ENCODE results near the gene BHLHA15. TPM values are rescaled to one million over a fixed set of nuclear protein-coding genes. Genes with fewer than 3 reads are reported as not detected.

BHLHA15 gene
- total RNA-seq (0.92 and 2.3 TPM in 2 replicates), polyA plus RNA-seq (0.39 TPM in 1 of 2 replicates, not detected in the other)

- peak within 1 kb of the TSS; percentile 29 for H3K4me3 ChIP-seq
- no peak within 1 kb of the TSS for H2AFZ ChIP-seq
- peak; percentile 71 for DNase-seq (ENCODE audit: low spot score)
- H3K4me2 ChIP-seq: peak within 1 kb of the TSS; percentile 96
- no peaks in the 10 kb centered on the region for H3K9me2 ChIP-seq (replicated peaks; ENCODE audit: insufficient read depth)
- WGBS (ENCODE audit: low lambda C conversion rate, missing lambda C conversion rate): 4% methylated on average over 14 of the region's 45 CpGs
- no peaks in the 10 kb centered on the region for H3K4me1 ChIP-seq (ENCODE audit: insufficient read depth)
- TF ChIP-seq CTCF (IDR thresholded peaks at IDR 0.05; ENCODE audit: poor library complexity): no peak
- TF ChIP-seq EZH2 (IDR thresholded peaks at IDR 0.05; ENCODE audit: borderline replicate concordance): no peak
- no peak for TF ChIP-seq EZH2phosphoT487 (IDR thresholded peaks at IDR 0.05; ENCODE audit: low read depth, severe bottlenecking, unreplicated experiment)
- H3K79me2 ChIP-seq: no peaks in the 10 kb centered on the region
- H4K20me1 ChIP-seq (ENCODE audit: insufficient read depth, poor library complexity, severe bottlenecking): no peaks in the 10 kb centered on the region
- H3K9me3 ChIP-seq (ENCODE audit: low read depth): no peaks in the 10 kb centered on the region
- no peaks in the 10 kb centered on the region for H3K36me3 ChIP-seq (replicated peaks; ENCODE audit: insufficient read depth, low read depth)
- H3K27me3 ChIP-seq: no peaks in the 10 kb centered on the region
- no peak within 1 kb of the TSS for H3K27ac ChIP-seq
Measured at GRCh38 chr7:98211221-98211675, at the start of gene BHLHA15. Gene BHLHA15 (plus strand): TSS chr7:98211439. CDS start chr7:98212310, 871 bp downstream.

GRCh38 chr7:98162758-98163157 lies 48.5 kb upstream of the BHLHA15 start:
- H4K20me1 ChIP-seq (ENCODE audit: insufficient read depth, poor library complexity, severe bottlenecking): no peaks in the 10 kb centered on the region
- H3K79me2 ChIP-seq: no peaks in the 10 kb centered on the region
- H3K27ac ChIP-seq: no peak overlapping the region
- WGBS (ENCODE audit: low lambda C conversion rate, missing lambda C conversion rate): 96% methylated on average over 3 of the region's 3 CpGs
- no peak overlapping the region for H3K4me2 ChIP-seq
- no peak for TF ChIP-seq EZH2 (IDR thresholded peaks at IDR 0.05; ENCODE audit: borderline replicate concordance)
- TF ChIP-seq EZH2phosphoT487 (IDR thresholded peaks at IDR 0.05; ENCODE audit: low read depth, severe bottlenecking, unreplicated experiment): no peak
- no peaks in the 10 kb centered on the region for H3K9me2 ChIP-seq (replicated peaks; ENCODE audit: insufficient read depth)
- H3K4me1 ChIP-seq (ENCODE audit: insufficient read depth): no peaks in the 10 kb centered on the region
- DNase-seq (ENCODE audit: low spot score): no peak
- no peaks in the 10 kb centered on the region for H3K36me3 ChIP-seq (replicated peaks; ENCODE audit: insufficient read depth, low read depth)
- no peak overlapping the region for H2AFZ ChIP-seq
- no peaks in the 10 kb centered on the region for H3K27me3 ChIP-seq
- H3K4me3 ChIP-seq: no peak overlapping the region
- H3K9me3 ChIP-seq (ENCODE audit: low read depth): no peaks in the 10 kb centered on the region

GRCh38 chr7:98163269-98163668 lies 48.0 kb upstream of the BHLHA15 start:
- no peak for DNase-seq (ENCODE audit: low spot score)
- Histone ChIP-seq H3K9me3 (ENCODE audit: low read depth) (no peaks in the 10 kb centered on the region), H3K79me2 (no peaks in the 10 kb centered on the region), H3K27ac (peak overlapping the region; percentile 8), H3K9me2 (replicated peaks; ENCODE audit: insufficient read depth) (no peaks in the 10 kb centered on the region), H3K4me3 (no peak overlapping the region), H2AFZ (no peak overlapping the region), H3K4me2 (no peak overlapping the region), H3K27me3 (no peaks in the 10 kb centered on the region), H3K36me3 (replicated peaks; ENCODE audit: insufficient read depth, low read depth) (no peaks in the 10 kb centered on the region), H3K4me1 (ENCODE audit: insufficient read depth) (no peaks in the 10 kb centered on the region), H4K20me1 (ENCODE audit: insufficient read depth, poor library complexity, severe bottlenecking) (no peaks in the 10 kb centered on the region)
- WGBS (ENCODE audit: low lambda C conversion rate, missing lambda C conversion rate): 77% methylated on average over 7 of the region's 7 CpGs
- TF ChIP-seq CTCF (IDR thresholded peaks at IDR 0.05; ENCODE audit: poor library complexity): no peak
- TF ChIP-seq EZH2 (IDR thresholded peaks at IDR 0.05; ENCODE audit: borderline replicate concordance): no peak
- TF ChIP-seq EZH2phosphoT487 (IDR thresholded peaks at IDR 0.05; ENCODE audit: low read depth, severe bottlenecking, unreplicated experiment): no peak

- no peaks in the 10 kb centered on the region for H3K36me3 ChIP-seq (replicated peaks; ENCODE audit: insufficient read depth, low read depth)
- no peak for TF ChIP-seq EZH2phosphoT487 (IDR thresholded peaks at IDR 0.05; ENCODE audit: low read depth, severe bottlenecking, unreplicated experiment)
- no peak for TF ChIP-seq EZH2 (IDR thresholded peaks at IDR 0.05; ENCODE audit: borderline replicate concordance)
- H3K9me3 ChIP-seq (ENCODE audit: low read depth): no peaks in the 10 kb centered on the region
- no peak overlapping the region for H3K4me2 ChIP-seq
- H2AFZ ChIP-seq: no peak overlapping the region
- H3K4me1 ChIP-seq (ENCODE audit: insufficient read depth): no peaks in the 10 kb centered on the region
- H4K20me1 ChIP-seq (ENCODE audit: insufficient read depth, poor library complexity, severe bottlenecking): no peaks in the 10 kb centered on the region
- no peak overlapping the region for H3K4me3 ChIP-seq
- no peaks in the 10 kb centered on the region for H3K9me2 ChIP-seq (replicated peaks; ENCODE audit: insufficient read depth)
- H3K27me3 ChIP-seq: no peaks in the 10 kb centered on the region
- peak; percentile 54 for DNase-seq (ENCODE audit: low spot score)
- WGBS (ENCODE audit: low lambda C conversion rate, missing lambda C conversion rate): 68% methylated on average over 16 of the region's 16 CpGs
- H3K27ac ChIP-seq: peak overlapping the region; percentile 8
- H3K79me2 ChIP-seq: no peaks in the 10 kb centered on the region
Measured at GRCh38 chr7:98163704-98164494, 47.3 kb upstream of the BHLHA15 start.

All from hepatocyte (in vitro differentiated cells).